Activated CD4-positive, alpha-beta T cell treated with anti-CD3 and anti-CD28 coated beads for 4 hours (primary cell): ENCODE data around the gene KRTAP10-7.
"Not testable (repeated sequence)": the region's sequence is repeated elsewhere in the genome, so short reads cannot be mapped to it uniquely, and the experiment has no call there.

Source experiments
- DNase-seq, 2 donors: peaks; one replicate each; pipeline ENCODE4 v3.0.0-alpha.2; 2020

Gene KRTAP10-7

DNA sequence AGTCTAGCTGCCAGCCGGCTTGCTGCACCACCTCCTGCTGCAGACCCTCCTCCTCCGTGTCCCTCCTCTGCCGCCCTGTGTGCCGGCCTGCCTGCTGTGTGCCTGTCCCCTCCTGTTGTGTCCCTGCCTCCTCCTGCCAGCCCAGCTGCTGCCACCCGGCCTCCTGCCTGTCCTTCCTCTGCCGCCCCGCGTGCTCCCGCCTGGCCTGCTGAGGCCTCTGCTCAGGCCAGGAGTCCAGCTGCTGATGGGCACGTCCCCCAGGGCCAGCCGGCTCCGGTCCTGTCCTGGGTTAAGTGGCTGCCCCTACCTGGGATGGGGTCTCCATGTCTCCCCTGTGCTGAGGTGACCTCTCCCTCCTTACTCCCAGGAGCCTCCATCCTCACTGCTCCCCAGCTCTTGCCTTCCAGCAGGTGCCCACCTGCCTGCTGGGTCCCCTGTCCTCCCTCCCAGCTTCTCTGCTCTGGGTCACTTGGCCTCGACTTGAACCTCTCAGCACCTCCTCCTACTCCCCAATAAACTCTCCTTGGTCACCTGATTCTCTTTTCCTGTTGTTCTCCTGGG is 12.4 kb downstream of the KRTAP10-7 start:
- DNase-seq, result no peak

DNA sequence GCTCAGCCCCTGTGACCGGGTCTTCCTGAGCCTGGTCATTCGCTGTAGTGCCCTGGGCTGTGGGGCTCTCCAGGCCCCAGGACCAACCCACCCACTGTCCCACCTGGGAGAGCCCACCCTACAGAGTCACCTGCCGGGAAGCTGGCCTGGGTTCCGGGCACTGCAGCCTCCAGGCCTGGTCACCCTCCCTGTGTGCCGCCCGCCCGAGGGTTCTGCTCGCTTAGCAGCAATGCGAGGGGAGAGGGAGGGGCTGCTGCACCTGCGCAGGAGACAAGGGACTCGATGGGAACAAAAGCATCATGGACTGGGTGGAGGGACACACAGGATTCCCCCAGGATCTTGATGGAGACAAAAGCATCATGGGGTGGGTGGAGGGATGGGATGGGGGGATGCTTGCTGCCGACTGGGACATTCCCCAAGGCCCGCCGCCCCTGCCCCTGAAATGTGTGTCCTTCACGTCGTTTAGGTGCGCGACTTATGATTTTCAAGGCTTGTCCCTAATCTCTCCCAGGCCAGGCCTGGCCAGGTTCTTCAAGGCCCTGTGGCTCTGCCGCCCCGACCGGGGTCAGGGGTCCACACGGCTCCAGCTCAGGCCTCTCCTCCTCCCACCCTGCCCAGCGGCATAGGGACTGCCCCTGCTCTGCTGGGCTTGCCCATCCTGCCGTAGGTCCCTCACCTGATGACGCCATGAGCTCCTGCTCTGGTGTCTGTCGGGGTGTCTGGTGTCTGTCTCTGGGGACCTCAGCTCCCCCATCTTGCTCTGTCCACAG is 13.2 kb downstream of the KRTAP10-7 start:
- no peak for DNase-seq

DNA sequence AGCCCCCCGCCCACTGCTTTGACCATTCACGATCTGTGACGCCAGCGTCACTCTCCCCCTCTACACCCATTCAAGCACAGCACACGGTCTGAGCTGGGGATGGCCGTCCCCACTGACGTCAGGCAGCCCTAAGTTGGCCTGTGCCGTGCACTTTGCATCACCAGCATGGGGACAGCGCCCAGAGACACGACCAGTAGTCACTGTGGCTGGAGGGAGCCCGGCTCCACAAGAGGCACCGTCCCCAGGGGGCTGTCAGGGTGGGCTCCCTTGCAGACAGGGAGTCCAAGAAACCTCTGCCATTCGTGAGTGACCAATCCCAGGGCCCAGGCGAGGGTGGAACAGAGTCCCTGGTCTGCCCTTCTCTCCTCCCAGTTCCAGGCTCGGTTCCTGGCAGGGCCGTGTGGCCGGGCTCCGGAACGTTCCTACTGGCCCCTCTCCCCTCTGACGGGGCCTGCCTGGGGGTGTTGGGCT is 13.8 kb downstream of the KRTAP10-7 start:
- DNase-seq, result no peak

DNA sequence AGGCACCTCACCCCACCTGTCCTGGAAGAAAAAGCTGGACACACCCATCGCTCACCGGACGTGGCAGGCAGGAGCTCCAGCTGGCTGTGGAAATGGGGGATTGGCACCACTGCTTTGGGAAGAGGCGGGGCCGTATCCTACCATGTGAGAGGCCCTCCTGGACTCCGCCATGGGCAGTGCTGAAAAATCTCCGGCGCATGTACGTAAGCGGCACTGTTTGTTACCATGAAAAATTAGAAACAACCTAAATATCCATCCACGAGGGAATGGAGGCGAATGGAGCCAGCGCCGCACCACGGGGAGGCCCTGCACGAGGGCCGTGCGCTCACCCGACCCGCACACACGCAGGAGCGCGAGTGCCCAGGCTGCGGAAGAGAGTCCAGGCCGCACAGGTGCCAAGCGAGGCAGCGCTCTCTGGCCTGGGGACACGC is 14.6 kb downstream of the KRTAP10-7 start:
- no peak for DNase-seq

DNA sequence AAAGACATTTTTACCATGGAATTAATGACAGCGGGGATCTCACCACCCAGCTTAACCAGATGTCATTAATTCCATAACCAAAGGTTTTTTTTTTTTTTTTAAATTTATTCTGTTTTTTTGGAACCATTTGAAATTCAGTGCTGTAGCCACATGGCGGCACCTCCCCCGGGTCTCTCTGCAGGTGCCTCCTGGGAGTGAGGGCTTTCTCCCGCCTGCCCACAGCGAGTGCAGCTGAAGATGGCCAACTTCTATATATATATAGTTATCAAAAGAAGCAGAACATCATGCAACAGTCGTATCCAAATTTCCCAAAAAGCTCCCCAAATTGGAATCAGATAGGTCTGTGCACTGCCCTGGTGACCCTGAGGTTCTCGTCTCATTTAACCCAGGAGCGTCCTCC is 15.1 kb downstream of the KRTAP10-7 start:
- no peak for DNase-seq

DNA sequence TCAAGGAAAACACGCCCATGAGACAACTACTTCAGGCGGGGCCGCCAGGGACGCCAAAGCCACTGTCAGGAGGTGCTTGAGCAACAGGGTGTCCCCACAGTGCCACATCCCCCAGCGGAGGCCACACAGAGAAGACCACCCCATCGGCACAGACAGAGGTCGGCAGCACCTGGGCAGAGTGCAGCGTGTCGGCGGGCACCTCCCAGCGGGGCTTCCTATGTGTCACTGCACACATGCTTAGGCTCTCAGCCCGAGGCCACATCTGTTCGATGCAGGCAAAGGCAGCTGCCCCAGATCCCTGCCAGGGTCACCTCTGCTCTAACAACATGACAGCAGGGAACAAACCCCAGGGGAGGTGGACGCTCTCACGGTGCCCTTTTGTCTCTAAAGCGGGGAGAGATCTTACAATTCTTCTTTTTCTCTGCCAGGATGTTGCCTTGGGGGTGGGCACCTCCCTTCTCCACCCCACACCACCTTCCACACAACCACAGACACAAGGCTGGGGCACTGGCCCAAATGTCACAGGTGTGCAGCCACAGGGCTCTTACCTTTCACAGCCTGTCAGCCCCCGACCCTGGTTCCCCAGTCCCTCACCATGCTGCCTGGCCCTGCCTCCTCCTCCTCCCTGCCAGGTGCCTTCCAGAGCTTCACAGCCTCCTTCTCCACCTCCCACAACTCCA is 15.7 kb downstream of the KRTAP10-7 start:
- no peak for DNase-seq

DNA sequence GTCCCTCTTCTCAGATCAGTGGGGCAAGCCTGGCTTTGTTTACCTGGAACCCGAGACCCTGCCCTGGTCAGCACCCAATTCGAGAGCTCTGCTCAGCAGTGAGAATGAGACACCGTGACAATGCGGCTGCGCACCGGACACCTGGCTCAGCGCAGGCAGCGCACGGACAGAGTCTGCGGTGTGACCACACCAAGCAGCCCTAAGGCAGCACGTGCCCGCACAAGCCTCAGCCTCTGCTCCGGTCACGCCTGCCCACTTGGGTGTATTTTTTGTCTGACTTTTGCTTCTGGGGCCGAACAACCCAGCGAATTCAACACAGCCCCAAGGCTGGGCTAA is 16.2 kb downstream of the KRTAP10-7 start:
- no peak for DNase-seq

DNA sequence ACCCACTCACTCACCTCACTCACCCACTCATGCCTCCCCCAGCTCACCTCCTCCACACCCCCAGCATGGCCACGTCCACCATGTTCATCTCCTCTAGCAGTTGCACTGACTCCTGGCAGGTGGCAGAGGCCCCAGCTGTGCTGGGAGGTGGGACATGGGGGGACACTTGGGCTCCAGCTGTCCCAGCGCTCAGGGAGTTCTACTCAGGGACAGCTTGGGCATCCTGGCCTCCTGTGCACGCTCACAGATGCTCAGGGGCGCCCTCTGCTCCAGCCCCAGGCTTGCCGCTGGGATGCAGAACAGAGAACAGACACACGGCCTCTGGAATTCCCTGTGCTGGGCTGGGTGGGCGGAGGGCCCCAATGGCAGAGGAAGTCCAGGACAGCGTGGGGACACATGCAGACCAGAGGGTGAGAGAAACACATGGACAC is 16.7 kb downstream of the KRTAP10-7 start:
- DNase-seq, result no peak

DNA sequence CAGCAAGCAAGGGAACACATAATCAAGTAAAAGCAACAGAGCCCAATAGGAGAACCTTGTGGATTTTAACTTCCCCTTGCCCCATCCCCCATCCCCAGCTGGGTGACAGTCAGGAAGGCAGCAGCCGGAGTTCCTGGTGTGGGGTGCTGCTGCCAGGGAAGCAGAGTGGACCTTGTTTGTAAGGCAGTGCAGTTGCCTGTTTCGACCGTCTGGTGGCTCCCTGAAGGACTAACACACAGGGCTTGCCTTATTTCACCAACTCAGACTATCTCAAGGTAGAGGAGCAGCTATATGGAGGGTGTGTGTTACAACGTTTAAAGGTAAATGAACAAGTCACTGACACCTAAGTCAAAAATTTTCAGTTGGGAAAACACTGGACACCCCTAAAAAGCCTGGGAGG is 18.1 kb downstream of the KRTAP10-7 start:
- DNase-seq, result no peak

DNA sequence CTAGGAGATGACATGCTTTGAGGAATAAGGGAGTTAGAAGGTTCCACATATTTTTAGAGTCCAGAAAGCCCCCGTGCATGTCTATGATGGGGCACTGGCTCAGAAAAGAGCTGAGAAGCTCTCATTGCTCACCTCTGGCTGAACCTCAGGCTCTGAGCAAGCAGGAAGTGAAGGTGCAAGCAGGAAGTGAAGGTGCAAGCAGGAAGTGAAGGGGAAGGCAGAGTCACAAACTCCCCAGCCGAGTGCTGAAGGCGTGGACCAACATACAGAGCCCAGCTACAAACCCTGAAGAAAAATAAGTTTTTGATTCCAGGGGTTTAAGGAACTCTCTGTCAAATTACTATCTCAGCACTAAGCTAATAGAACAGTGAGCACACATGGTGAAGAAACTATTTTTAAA is 18.5 kb downstream of the KRTAP10-7 start:
- peak; percentile 57 to 66 for DNase-seq

DNA sequence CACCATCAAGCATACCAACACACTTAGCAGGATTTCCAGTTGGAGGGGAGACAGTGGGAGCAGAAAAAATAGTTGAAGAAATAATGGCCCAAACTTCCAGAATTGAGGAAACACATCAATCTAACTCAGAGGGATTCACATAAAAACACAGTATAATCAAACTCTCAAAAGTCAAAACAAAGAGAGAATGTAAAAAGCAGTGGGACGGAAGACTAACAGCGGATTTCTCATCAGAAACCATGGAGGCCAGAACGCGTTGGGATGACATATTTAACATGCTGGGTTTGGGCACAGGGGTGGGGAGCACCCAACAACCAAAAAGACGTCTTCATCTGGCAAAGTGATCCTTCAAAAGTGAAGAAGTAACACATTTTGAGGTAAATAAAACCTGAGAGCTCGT is 19.5 kb downstream of the KRTAP10-7 start:
- DNase-seq, result no peak

DNA sequence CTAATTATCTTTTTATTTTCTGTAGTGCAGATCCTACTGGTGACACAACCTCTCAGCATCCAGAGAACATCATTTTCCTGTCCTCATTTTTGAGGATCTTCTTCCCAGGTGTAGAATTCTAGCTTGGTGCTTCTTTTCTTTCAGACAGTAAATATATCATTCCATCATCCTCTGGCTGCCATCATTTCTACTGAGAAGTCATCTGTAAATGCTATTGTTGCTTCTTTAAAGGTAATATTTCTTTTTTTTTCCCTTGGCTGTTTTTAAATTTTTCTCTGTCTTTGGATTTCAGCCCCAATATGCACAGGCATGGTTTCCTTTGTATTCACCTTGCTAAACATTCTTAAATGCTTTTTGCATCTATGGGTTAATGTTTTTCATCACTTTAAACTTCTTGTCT is 23.2 kb downstream of the KRTAP10-7 start:
- DNase-seq, result no peak

DNA sequence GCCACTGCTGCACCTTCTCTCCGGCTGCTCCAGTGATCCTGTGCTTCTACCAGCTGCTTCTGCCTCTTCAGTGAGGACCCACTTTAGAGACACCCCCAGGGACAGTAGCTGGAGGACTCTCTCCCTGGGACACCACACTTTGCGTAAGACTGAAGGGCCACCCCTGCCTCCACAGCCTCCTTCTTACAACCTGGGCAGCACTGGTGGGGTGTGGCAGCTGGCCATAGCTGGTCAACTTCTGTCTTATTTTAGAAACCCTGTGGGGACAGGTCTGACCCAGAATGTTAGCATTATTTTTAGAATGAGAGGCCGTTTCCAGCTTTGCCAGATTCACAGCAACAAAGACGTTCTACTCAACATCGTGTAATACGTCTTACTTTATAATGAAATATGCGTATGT is 25.4 kb downstream of the KRTAP10-7 start:
- DNase-seq, result no peak

DNA sequence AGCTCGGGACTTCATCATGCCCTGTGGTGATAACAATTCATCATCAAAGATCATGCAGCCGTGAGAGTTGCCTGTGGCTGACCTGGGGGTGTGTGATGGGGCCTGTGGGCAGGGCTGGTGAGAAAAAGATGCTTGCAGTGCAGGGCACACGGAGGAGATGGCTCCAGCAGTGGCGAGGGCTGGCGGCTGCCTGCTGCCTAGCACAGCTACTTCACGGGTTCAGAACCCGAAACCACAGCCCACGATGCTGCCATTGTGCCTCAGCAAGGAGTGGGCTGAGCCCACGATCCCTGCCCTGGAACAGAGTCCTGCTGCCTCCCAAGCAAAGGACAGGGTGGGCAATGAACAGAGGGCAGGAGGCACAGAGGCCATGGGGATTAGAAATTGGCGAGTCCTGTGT is 25.9 kb downstream of the KRTAP10-7 start:
- DNase-seq, result no peak

DNA sequence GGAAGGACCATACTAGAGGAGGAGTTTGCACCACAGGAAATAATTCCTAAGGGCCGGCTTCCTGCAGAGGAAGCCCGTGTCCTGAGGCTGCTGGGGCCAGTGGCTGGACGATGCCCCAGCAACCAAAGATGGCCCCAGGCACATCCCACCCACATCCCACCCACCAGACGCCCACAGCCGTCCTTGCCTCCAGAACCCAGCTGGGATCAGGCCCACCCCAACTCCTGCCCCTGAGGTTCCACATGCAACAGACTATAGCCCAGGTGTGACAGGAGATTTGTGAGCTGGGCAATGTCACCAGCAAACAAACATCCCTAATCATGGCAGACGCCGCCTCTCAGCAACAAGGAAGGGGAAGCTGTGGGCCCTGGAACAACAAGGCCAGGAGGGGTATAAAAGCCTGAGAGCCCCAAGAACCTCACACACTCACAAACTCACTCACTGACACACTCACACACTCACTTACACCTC is 26.3 kb downstream of the KRTAP10-7 start, which contains the start of gene KRTAP10-9:
Gene KRTAP10-9 (plus strand): TSS at position 421 of the 471 bp plus-strand sequence. CDS start 79 bp downstream, outside the sequence.
- DNase-seq, result no peak

DNA sequence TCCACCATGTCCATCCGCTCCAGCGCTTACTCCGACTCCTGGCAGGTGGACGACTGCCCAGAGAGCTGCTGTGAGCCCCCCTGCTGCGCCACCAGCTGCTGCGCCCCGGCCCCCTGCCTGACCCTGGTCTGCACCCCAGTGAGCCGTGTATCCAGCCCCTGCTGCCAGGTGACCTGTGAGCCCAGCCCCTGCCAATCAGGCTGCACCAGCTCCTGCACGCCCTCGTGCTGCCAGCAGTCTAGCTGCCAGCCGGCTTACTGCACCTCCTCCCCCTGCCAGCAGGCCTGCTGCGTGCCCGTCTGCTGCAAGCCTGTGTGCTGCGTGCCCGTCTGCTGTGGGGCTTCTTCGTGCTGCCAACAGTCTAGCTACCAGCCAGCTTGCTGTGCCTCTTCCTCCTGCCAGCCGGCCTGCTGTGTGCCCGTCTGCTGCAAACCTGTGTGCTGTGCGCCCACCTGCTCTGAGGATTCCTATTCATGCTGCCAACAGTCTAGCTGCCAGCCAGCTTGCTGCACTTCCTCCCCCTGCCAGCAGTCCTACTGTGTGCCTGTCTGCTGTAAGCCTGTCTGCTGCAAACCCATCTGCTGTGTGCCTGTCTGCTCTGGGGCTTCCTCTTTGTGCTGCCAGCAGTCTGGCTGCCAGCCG is 26.9 kb downstream of the KRTAP10-7 start:
- not testable (repeated sequence) for DNase-seq

DNA sequence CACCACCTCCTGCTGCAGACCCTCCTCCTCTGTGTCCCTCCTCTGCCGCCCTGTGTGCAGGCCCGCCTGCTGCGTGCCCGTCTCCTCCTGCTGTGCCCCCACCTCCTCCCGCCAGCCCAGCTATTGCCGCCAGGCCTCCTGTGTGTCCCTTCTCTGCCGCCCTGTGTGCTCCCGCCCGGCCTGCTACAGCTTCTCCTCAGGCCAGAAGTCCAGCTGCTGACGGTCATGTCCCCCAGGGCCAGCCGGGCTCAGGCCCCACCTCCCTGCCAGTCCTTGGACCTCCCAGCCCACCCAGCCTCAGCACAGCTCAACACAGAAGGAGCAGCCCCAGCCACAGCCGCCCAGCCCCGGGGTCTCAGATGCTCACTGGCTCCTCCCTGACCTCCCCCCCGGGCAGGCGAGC is 27.4 kb downstream of the KRTAP10-7 start:
- DNase-seq, result not testable (repeated sequence)

DNA sequence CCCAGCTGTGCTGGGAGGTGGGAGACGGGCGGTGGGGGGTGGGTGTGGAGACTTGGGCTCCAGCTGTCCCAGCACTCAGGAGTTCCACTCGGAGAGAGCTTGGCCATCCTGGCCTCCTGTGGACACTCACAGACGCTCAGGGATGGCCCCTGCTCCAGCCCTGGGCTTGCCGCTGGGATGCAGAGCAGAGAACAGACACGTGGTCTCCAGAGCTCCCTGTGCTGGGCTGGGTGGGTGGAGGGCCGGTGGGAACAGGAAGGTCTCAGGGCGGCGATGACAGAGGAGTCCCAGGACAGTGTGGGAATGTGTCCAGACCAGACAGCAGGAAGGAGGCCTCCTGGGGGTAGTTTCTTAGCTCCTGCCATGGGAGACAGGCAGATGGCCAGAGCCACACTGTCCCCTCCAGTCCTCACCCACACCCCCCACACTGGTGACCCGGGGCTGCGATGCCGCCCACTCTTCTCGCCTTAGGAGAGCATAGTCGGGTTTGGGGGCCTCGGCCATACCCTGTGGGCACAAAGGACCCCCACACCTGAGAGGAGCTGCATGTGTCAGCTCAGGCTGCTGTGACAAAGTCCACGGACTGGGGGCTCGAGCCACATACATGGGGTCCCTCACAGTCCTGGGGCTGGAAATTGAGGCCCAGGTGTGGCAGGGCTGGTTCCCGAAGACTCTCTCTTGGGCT is 28.5 kb downstream of the KRTAP10-7 start:
- no peak for DNase-seq

DNA sequence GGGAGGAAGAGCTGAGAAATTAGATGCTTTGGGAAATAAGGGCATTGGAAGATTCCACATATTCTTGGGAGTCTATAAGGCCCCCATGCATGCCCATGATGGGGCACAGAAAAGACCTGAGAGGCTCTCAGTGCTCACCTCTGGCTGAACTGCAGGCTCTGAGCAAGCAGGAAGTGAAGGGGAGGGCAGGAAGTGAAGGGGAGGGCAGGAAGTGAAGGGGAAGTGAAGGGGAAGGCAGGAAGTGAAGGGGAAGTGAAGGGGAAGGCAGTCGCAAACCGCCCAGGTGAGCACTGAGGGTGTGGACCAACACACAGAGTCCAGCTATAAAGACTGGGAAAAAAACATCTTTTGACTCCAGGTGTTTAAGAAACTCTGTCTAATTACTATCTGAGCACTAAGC is 30.0 kb downstream of the KRTAP10-7 start:
- no peak for DNase-seq

DNA sequence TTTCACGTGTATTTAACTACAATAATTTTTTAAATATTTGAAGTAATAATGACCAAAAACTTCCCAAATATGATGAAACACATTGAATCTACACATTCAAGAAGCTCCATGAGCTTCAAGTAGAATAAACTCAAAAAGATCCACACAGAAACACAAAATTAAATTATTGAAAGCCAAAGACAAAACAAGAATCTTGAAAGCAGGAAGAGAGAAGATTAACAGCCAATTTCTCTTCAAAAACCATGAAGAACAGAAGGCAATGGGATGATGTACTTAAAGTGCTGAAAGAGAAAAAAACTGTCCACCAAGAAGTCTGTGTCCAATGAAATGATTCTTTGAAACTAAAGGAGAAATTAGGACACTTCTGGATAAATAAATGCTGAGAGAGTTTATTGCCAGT is 31.7 kb downstream of the KRTAP10-7 start:
- no peak for DNase-seq

DNA sequence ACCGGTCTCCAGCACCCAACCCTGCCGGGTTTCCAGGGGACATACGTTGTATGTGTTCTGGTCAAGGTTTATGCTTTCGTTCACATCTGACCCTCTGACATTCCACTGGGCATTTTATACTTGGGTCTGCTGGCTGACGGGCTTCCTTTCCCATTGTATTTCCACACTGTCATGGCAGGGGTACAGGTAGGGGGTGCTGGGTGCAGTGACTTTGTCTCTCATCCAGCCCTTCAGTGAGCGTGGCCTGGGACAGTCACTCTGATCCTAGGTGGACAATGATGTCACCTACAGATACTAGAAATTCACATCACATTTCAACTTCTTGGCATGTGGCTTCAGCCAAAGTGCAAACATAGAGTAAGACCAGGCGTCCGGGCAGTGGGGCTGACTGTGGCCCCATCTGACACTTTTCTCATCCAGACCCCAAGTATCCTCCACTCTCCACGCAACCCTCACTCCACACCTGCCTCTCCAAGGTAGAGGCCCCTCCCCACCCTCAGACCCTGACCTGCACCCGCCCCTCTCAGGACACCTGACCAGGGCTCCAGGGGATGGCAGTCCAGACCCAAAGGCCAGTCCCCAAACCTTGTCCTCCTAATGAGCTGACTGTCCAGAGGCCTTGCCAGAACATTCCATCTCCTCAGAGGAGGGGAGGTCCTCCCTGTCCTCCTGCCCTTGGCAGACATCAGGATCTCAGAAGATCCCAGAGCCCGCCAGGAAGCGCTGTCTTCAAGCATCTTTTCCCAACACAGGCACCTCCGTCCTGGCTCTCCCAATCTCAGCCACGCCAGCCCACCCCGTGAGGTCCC is 36.0 kb downstream of the KRTAP10-7 start:
- no peak for DNase-seq
